Measurements from ENCODE around the gene TPRN. TPM values are rescaled to one million over a fixed set of nuclear protein-coding genes. Genes with fewer than 3 reads are reported as not detected.

TPRN gene
- total RNA-seq, 5 donors from 2014 or later (not counting 1 experiment from before 2014, with no cell fraction given), result 5.8 to 12.8 (median 12.1) TPM

DNA sequence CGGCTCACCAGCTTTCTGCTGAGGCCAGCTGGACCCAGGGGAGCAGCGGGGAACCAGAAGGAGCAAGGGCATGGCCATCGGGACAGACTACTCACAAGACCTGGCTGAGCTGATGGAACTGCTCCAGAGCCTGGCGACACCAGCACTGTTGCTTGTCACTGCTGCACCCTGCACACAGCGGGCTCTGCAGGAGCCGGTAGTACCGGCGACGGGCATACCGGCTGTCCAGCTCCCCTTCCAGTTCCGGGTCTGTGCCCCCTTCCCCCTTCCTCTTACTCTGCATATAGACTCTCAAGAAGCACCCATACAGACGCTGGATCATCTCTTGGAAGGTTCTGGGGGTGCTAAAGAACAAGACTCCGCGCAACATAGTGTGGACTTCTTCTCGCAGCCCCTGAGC lies 13.2 kb downstream of the TPRN start:
- WGBS (ENCODE audit: insufficient coverage), result 91% methylated on average over 14 of the region's 15 CpGs

DNA sequence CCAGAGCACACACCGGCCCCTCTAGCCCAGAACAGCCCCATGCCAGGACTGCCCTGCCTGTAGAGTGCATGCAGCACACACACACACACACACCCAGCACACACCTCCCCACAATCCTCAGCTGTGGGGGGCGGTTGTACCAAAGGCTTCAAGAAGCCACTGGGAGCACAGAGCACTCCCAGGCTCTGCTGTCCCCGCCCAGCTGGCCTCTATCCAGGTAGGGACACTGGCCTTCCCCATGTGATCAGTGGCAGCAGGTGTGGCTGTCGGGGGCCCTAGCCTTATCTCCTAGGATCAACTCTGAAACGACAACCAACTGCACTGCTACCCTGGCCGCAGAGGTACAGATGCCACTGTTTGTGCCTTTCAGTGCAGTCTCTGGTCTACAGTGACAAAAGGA lies 14.2 kb downstream of the TPRN start:
- POLR2A ChIA-PET, result no interaction called here
- no peak overlapping the region for H3K27ac Mint-ChIP-seq
- 83% methylated on average over 6 of the region's 6 CpGs for WGBS (ENCODE audit: insufficient coverage)
- no peak for DNase-seq
- Histone ChIP-seq H3K4me1 (ENCODE audit: control insufficient read depth in 1 of 2, extremely low read depth in 1 of 2, insufficient read depth in 2 of 2, low read length in 2 of 2) (peaks cover 13 to 54% of the 10 kb centered on the region in 2 experiments), H3K27ac (ENCODE audit: low read length) (no peak overlapping the region), H3K9me3 (no peaks in the 10 kb centered on the region), H3K36me3 (ENCODE audit: control insufficient read depth in 2 of 2, extremely low read depth in 1 of 2, insufficient read depth in 1 of 2, low read length in 1 of 2) (peaks cover 12 to 60% of the 10 kb centered on the region in 2 donors), H3K27me3 (replicated peaks in 1 of 2; ENCODE audit: control insufficient read depth in 2 of 2, extremely low read depth in 1 of 2, insufficient read depth in 2 of 2, low read length in 1 of 2) (no peaks in the 10 kb centered on the region), H3K4me3 (ENCODE audit: control insufficient read depth in 1 of 2, extremely low read depth in 1 of 2, low read length in 1 of 2) (no peak overlapping the region)
- H3K9me3 Mint-ChIP-seq, result no peaks in the 10 kb centered on the region
- H3K4me3 Mint-ChIP-seq, result peak overlapping the region; percentile 87 to 91 (median 88)
- ATAC-seq (replicated peaks in 1 of 4), result no peak
- CTCF ChIA-PET, result no interaction called here
- H3K27me3 Mint-ChIP-seq, result no peaks in the 10 kb centered on the region
- peaks cover 21% of the 10 kb centered on the region for H3K36me3 Mint-ChIP-seq
- peaks cover 22 to 46% (median 42%) of the 10 kb centered on the region in 3 donors for H3K4me1 Mint-ChIP-seq

More for the DNA sequence above, 13.2 kb downstream of the TPRN start:
- Histone ChIP-seq H3K27ac (ENCODE audit: low read length) (no peak overlapping the region), H3K9me3 (no peaks in the 10 kb centered on the region), H3K27me3 (replicated peaks in 1 of 2; ENCODE audit: control insufficient read depth in 2 of 2, extremely low read depth in 1 of 2, insufficient read depth in 2 of 2, low read length in 1 of 2) (no peaks in the 10 kb centered on the region), H3K4me1 (ENCODE audit: control insufficient read depth in 1 of 2, extremely low read depth in 1 of 2, insufficient read depth in 2 of 2, low read length in 2 of 2) (peaks cover 13 to 54% of the 10 kb centered on the region in 2 experiments), H3K36me3 (ENCODE audit: control insufficient read depth in 2 of 2, extremely low read depth in 1 of 2, insufficient read depth in 1 of 2, low read length in 1 of 2) (peaks cover 7 to 55% of the 10 kb centered on the region in 2 donors), H3K4me3 (ENCODE audit: control insufficient read depth in 1 of 2, extremely low read depth in 1 of 2, low read length in 1 of 2) (peak overlapping the region; percentile 91 to 99)
- peaks cover 22 to 46% (median 42%) of the 10 kb centered on the region in 3 donors for H3K4me1 Mint-ChIP-seq
- peak overlapping the region; percentile 87 to 91 (median 88) for H3K4me3 Mint-ChIP-seq
- no peaks in the 10 kb centered on the region for H3K27me3 Mint-ChIP-seq
- H3K27ac Mint-ChIP-seq, result peak overlapping the region; percentile 83 to 85
- ChIA-PET POLR2A (interaction anchor here (0.9 to 1.0 kb wide), 2 partner anchors 15 to 54 kb away, joined by 3 read pairs; partner anchors contain the start of gene TUBB4B (in 1 of the 2)), CTCF (no interaction called here)
- H3K9me3 Mint-ChIP-seq, result no peaks in the 10 kb centered on the region
- no peak for DNase-seq
- no peak for ATAC-seq (replicated peaks in 1 of 4)
- peaks cover 15% of the 10 kb centered on the region for H3K36me3 Mint-ChIP-seq

DNA sequence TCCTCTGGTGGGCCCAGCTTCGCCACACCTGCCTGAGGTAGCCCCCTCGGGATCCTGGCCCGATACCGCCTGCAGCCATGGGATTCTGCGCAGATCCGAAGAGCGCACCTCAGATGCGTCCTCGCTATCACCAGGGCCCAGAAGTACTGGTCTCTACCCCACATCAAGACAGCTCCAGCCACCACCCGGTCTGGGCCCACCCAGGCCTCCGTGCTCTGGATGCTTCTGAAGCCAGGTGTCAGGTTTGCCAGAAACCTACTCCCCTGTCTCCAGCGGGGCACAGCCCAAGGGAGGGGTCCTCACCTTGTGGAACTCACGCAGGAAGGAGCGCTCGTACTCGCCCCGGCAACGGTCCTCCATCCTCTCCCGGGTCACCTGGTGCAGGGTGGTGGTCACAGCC lies 14.6 kb downstream of the TPRN start:
- Mint-ChIP-seq H3K27ac (no peak overlapping the region), H3K27me3 (no peaks in the 10 kb centered on the region), H3K36me3 (peaks cover 21% of the 10 kb centered on the region), H3K9me3 (no peaks in the 10 kb centered on the region), H3K4me1 (peaks cover 22 to 46% (median 42%) of the 10 kb centered on the region in 3 donors), H3K4me3 (peak overlapping the region in 2 of 3 donors; percentile 50 to 88)
- no peaks in the 10 kb centered on the region for H3K27me3 ChIP-seq (replicated peaks in 1 of 2; ENCODE audit: control insufficient read depth in 2 of 2, extremely low read depth in 1 of 2, insufficient read depth in 2 of 2, low read length in 1 of 2)
- ChIA-PET POLR2A (no interaction called here), CTCF (no interaction called here)
- WGBS (ENCODE audit: insufficient coverage), result 98% methylated on average over 15 of the region's 19 CpGs
- no peak for DNase-seq
- no peaks in the 10 kb centered on the region for H3K9me3 ChIP-seq
- no peak for ATAC-seq (replicated peaks in 1 of 4)
- no peak overlapping the region for H3K27ac ChIP-seq (ENCODE audit: low read length)
- H3K36me3 ChIP-seq (ENCODE audit: control insufficient read depth in 2 of 2, extremely low read depth in 1 of 2, insufficient read depth in 1 of 2, low read length in 1 of 2), result peaks cover 12 to 65% of the 10 kb centered on the region in 2 donors
- H3K4me3 ChIP-seq (ENCODE audit: control insufficient read depth in 1 of 2, extremely low read depth in 1 of 2, low read length in 1 of 2), result no peak overlapping the region
- H3K4me1 ChIP-seq (ENCODE audit: control insufficient read depth in 1 of 2, extremely low read depth in 1 of 2, insufficient read depth in 2 of 2, low read length in 2 of 2), result peaks cover 13 to 54% of the 10 kb centered on the region in 2 experiments

DNA sequence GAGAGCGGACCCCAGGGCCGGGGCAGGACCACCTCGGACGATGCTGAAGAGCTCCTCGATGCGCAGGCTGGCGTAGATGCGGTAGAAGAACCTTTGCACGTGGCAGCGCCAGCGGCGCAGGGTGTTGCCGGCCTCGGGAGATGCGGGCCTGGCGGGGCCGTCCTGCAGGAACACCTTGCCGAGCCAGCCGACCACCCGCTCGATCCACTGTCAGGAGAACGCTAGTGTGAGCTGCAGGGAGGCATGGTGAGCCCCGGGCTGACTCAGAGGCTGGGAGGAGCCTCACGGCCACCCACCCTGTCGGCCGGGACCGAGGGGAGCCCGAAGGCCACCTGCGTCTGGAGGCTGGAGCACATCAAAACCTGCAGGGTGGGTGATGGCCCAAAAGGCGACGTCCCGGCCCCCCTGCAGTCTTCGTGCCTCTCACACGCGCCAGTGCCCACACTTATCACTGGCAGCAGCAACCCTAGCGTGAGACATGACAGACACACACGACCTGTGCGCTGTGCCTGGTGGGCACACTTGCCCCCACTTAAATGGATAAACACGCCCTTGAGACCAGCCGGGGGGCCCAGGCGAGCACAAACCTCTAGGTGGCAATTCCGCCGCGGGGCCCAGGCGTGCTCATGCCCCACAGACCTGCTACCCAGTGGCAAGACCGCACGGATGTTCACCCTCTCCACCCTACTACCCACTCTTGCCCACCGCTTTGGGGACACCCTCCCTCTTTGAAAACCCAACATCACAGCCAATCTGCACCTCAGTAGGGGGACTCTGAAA lies 15.5 kb downstream of the TPRN start:
- H3K9me3 ChIP-seq, result no peaks in the 10 kb centered on the region
- ChIA-PET POLR2A (no interaction called here), CTCF (no interaction called here)
- ATAC-seq (replicated peaks in 1 of 4) (no peak), DNase-seq (no peak)
- 96% methylated on average over 46 of the region's 48 CpGs for WGBS (ENCODE audit: insufficient coverage)
- no peak overlapping the region for H3K4me3 Mint-ChIP-seq
- no peak overlapping the region for H3K27ac ChIP-seq (ENCODE audit: low read length)
- H3K27me3 ChIP-seq (replicated peaks in 1 of 2; ENCODE audit: control insufficient read depth in 2 of 2, extremely low read depth in 1 of 2, insufficient read depth in 2 of 2, low read length in 1 of 2), result no peaks in the 10 kb centered on the region
- H3K4me1 ChIP-seq (ENCODE audit: control insufficient read depth in 1 of 2, extremely low read depth in 1 of 2, insufficient read depth in 2 of 2, low read length in 2 of 2), result peaks cover 13 to 47% of the 10 kb centered on the region in 2 experiments
- no peaks in the 10 kb centered on the region for H3K27me3 Mint-ChIP-seq
- H3K36me3 Mint-ChIP-seq, result peaks cover 21% of the 10 kb centered on the region
- H3K27ac Mint-ChIP-seq, result no peak overlapping the region
- no peak overlapping the region for H3K4me3 ChIP-seq (ENCODE audit: control insufficient read depth in 1 of 2, extremely low read depth in 1 of 2, low read length in 1 of 2)
- H3K9me3 Mint-ChIP-seq, result no peaks in the 10 kb centered on the region
- H3K36me3 ChIP-seq (ENCODE audit: control insufficient read depth in 2 of 2, extremely low read depth in 1 of 2, insufficient read depth in 1 of 2, low read length in 1 of 2), result peaks cover 13 to 65% of the 10 kb centered on the region in 2 donors
- H3K4me1 Mint-ChIP-seq, result peaks cover 22 to 40% (median 38%) of the 10 kb centered on the region in 3 donors

DNA sequence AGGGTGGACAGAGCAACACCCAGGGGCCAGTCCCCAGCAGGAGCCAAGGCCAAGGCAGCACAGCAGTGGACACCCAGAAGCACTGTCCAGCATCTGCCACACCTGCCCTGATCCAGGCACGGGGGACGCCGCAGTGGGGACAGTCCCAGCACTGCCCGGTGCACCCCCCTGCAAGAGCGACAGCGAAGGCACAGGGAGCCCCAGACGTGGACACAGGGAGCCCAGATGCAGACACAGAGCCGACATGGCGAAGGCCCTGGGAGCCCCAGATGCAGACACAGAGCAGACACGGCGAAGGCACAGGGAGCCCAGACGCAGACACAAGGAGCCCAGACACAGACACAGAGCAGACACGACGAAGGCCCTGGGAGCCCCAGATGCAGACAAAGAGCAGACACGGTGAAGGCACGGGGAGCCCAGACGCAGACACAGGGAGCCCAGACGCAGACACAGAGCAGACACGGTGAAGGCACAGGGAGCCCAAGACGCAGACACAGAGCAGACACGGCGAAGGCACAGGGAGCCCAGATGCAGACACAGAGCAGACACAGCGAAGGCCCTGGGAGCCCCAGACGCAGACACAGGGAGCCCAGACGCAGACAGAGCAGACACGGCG lies 16.5 kb downstream of the TPRN start:
- Mint-ChIP-seq H3K9me3 (no peaks in the 10 kb centered on the region), H3K27me3 (no peaks in the 10 kb centered on the region), H3K27ac (no peak overlapping the region), H3K4me1 (peaks cover 20 to 32% (median 32%) of the 10 kb centered on the region in 3 donors), H3K4me3 (no peak overlapping the region), H3K36me3 (peaks cover 21% of the 10 kb centered on the region)
- Histone ChIP-seq H3K9me3 (no peaks in the 10 kb centered on the region), H3K27ac (ENCODE audit: low read length) (no peak overlapping the region), H3K4me3 (ENCODE audit: control insufficient read depth in 1 of 2, extremely low read depth in 1 of 2, low read length in 1 of 2) (no peak overlapping the region), H3K4me1 (ENCODE audit: control insufficient read depth in 1 of 2, extremely low read depth in 1 of 2, insufficient read depth in 2 of 2, low read length in 2 of 2) (peaks cover 13 to 37% of the 10 kb centered on the region in 2 experiments), H3K27me3 (replicated peaks in 1 of 2; ENCODE audit: control insufficient read depth in 2 of 2, extremely low read depth in 1 of 2, insufficient read depth in 2 of 2, low read length in 1 of 2) (no peaks in the 10 kb centered on the region), H3K36me3 (ENCODE audit: control insufficient read depth in 2 of 2, extremely low read depth in 1 of 2, insufficient read depth in 1 of 2, low read length in 1 of 2) (peaks cover 21 to 70% of the 10 kb centered on the region in 2 donors)
- ATAC-seq (replicated peaks in 1 of 4), result no peak
- ChIA-PET POLR2A (no interaction called here), CTCF (no interaction called here)
- DNase-seq, result no peak
- WGBS (ENCODE audit: insufficient coverage), result 97% methylated on average over 27 of the region's 27 CpGs

DNA sequence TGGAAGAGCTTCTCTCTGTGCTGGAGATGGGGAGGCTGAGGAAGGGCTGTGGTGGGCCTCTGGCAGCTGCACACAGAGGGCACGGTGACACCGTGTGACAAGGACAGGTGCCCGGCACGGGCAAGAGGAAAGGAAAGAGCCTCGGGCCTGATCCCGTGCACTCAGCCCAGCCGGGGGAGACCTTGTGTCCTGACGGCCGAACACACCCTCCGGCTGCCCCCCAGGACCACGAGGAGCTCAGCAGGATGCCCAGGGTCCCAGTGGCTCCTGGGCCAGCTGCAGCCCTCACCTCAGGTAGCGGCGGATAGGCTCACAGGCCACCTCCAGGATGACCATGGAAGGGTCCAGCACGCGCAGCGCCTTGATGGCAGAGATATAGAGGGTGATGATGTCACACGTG lies 17.7 kb downstream of the TPRN start:
- H3K4me3 ChIP-seq (ENCODE audit: control insufficient read depth in 1 of 2, extremely low read depth in 1 of 2, low read length in 1 of 2), result no peak overlapping the region
- no peak overlapping the region for H3K27ac ChIP-seq (ENCODE audit: low read length)
- H3K36me3 ChIP-seq (ENCODE audit: control insufficient read depth in 2 of 2, extremely low read depth in 1 of 2, insufficient read depth in 1 of 2, low read length in 1 of 2), result peaks cover 26 to 79% of the 10 kb centered on the region in 2 donors
- Mint-ChIP-seq H3K27ac (no peak overlapping the region), H3K9me3 (no peaks in the 10 kb centered on the region), H3K36me3 (peaks cover 19% of the 10 kb centered on the region), H3K4me1 (peaks cover 16 to 28% (median 27%) of the 10 kb centered on the region in 3 donors), H3K27me3 (no peaks in the 10 kb centered on the region), H3K4me3 (no peak overlapping the region)
- H3K27me3 ChIP-seq (replicated peaks in 1 of 2; ENCODE audit: control insufficient read depth in 2 of 2, extremely low read depth in 1 of 2, insufficient read depth in 2 of 2, low read length in 1 of 2), result no peaks in the 10 kb centered on the region
- ChIA-PET POLR2A (no interaction called here), CTCF (no interaction called here)
- no peak for DNase-seq
- WGBS (ENCODE audit: insufficient coverage), result 94% methylated on average over 16 of the region's 17 CpGs
- H3K4me1 ChIP-seq (ENCODE audit: control insufficient read depth in 1 of 2, extremely low read depth in 1 of 2, insufficient read depth in 2 of 2, low read length in 2 of 2), result peaks cover 13 to 30% of the 10 kb centered on the region in 2 experiments
- ATAC-seq (replicated peaks in 1 of 4), result no peak
- no peaks in the 10 kb centered on the region for H3K9me3 ChIP-seq

Measured in T-cell (primary cell).